NT2/D1 (cell line): ENCODE data around the gene ZFYVE21.

Experiments
- YY1 ChIP-seq: IDR thresholded peaks from 2 replicates; pipeline ENCODE4 v1.6.1; 2011; ENCODE audit not compliant: insufficient read length, insufficient read depth
- ZNF274 ChIP-seq: IDR thresholded peaks from 2 replicates; pipeline ENCODE4 v1.6.1; 2011; ENCODE audit warnings: mild to moderate bottlenecking, low read depth, low read length

DNA sequence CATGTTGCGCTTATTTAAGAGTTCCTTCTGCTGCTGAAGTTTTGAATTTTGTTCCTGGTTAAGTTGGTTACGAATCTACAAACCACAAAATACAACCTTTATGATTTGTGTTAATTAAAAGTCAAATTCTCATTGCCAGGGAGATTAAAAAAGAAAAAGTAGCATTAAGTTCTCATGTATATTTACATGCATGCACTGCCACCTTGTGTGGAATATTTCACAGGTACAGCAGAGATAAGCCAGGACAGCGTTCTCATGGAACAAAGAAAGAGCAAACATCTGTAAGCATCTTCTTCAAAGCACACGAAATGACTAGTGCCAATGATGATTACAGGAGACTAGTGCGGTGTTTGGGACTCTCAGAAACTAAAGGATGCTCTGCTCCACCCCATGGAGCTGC lies 34.2 kb downstream of the ZFYVE21 start:
- no peak for TF ChIP-seq ZNF274
- no peak for TF ChIP-seq YY1
